ENCODE measurements around the gene BTF3. TPM values are rescaled to one million over a fixed set of nuclear protein-coding genes. Genes with fewer than 3 reads are reported as not detected.

BTF3 gene
- total and polyA plus RNA-seq, 9 of the 15 experiments (the other 6 are each of a cell fraction or from before 2014, with no cell fraction given), result 534 to 1,637 (median 848) TPM

DNA sequence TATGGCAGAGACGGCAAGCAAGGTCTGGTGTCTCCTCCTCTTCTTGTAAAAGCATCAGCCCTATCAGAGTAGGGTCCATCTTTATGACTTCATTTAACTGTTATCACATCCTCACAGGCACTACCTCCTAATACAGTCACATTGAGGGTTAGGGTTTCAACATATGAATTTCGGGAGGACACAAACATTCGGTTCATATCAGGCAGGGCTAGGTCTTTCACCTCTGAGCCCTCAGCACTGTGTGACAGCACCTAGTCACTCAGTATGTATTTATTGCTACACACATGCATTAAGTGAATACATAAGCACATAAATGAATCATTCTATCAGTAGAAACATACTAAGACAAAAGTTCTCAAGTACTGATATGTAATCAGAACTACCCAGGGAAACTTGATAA lies 9.4 kb upstream of the BTF3 start (continued):
- TF ChIP-seq, protein P1, sequence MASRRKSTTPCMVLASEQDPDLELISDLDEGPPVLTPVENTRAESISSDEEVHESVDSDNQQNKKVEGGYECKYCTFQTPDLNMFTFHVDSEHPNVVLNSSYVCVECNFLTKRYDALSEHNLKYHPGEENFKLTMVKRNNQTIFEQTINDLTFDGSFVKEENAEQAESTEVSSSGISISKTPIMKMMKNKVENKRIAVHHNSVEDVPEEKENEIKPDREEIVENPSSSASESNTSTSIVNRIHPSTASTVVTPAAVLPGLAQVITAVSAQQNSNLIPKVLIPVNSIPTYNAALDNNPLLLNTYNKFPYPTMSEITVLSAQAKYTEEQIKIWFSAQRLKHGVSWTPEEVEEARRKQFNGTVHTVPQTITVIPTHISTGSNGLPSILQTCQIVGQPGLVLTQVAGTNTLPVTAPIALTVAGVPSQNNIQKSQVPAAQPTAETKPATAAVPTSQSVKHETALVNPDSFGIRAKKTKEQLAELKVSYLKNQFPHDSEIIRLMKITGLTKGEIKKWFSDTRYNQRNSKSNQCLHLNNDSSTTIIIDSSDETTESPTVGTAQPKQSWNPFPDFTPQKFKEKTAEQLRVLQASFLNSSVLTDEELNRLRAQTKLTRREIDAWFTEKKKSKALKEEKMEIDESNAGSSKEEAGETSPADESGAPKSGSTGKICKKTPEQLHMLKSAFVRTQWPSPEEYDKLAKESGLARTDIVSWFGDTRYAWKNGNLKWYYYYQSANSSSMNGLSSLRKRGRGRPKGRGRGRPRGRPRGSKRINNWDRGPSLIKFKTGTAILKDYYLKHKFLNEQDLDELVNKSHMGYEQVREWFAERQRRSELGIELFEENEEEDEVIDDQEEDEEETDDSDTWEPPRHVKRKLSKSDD (conservative IDR thresholded peaks at IDR 0.05; ENCODE audit: low read length), result no peak
- TF ChIP-seq COPS2 (conservative IDR thresholded peaks at IDR 0.05) (no peak), ZFP1 (CRISPR knock-in tag; IDR thresholded peaks at IDR 0.05) (no peak), ASH1L (IDR thresholded peaks at IDR 0.05; ENCODE audit: borderline replicate concordance, low read depth, partially characterized antibody) (no peak), TBL1XR1 (IDR thresholded peaks at IDR 0.05; ENCODE audit: low read length in 2 of 2) (peak in 1 of 2 experiments; percentile 58; a peak in 2 of 4 replicates), CC2D1A (IDR thresholded peaks at IDR 0.05) (peak; percentile 33; the same call in 1 of the 2 replicates), NFE2L1 (tag; IDR thresholded peaks at IDR 0.05; ENCODE audit: borderline replicate concordance, low read depth) (no peak), GATAD2A (IDR thresholded peaks at IDR 0.05) (no peak), ZNF717 (CRISPR knock-in tag; IDR thresholded peaks at IDR 0.05) (no peak), LARP7 (IDR thresholded peaks at IDR 0.05) (no peak), C11orf30 (IDR thresholded peaks at IDR 0.05; ENCODE audit: low read depth) (no peak), HNRNPLL (IDR thresholded peaks at IDR 0.05; ENCODE audit: low read depth, low read length, poor library complexity, severe bottlenecking) (no peak), ZNF696 (CRISPR knock-in tag; conservative IDR thresholded peaks at IDR 0.05) (no peak), ZNF830 (CRISPR knock-in tag; IDR thresholded peaks at IDR 0.05) (no peak)
- TF ChIP-seq, protein P2, sequence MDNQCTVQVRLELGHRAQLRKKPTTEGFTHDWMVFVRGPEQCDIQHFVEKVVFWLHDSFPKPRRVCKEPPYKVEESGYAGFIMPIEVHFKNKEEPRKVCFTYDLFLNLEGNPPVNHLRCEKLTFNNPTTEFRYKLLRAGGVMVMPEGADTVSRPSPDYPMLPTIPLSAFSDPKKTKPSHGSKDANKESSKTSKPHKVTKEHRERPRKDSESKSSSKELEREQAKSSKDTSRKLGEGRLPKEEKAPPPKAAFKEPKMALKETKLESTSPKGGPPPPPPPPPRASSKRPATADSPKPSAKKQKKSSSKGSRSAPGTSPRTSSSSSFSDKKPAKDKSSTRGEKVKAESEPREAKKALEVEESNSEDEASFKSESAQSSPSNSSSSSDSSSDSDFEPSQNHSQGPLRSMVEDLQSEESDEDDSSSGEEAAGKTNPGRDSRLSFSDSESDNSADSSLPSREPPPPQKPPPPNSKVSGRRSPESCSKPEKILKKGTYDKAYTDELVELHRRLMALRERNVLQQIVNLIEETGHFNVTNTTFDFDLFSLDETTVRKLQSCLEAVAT (IDR thresholded peaks at IDR 0.05), result no peak
- TF ChIP-seq, protein P3, sequence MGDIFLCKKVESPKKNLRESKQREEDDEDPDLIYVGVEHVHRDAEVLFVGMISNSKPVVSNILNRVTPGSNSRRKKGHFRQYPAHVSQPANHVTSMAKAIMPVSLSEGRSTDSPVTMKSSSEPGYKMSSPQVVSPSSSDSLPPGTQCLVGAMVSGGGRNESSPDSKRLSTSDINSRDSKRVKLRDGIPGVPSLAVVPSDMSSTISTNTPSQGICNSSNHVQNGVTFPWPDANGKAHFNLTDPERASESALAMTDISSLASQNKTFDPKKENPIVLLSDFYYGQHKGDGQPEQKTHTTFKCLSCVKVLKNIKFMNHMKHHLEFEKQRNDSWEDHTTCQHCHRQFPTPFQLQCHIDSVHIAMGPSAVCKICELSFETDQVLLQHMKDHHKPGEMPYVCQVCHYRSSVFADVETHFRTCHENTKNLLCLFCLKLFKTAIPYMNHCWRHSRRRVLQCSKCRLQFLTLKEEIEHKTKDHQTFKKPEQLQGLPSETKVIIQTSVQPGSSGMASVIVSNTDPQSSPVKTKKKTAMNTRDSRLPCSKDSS (IDR thresholded peaks at IDR 0.05; ENCODE audit: low read depth, partially characterized antibody), result no peak
- TF ChIP-seq, protein P4, sequence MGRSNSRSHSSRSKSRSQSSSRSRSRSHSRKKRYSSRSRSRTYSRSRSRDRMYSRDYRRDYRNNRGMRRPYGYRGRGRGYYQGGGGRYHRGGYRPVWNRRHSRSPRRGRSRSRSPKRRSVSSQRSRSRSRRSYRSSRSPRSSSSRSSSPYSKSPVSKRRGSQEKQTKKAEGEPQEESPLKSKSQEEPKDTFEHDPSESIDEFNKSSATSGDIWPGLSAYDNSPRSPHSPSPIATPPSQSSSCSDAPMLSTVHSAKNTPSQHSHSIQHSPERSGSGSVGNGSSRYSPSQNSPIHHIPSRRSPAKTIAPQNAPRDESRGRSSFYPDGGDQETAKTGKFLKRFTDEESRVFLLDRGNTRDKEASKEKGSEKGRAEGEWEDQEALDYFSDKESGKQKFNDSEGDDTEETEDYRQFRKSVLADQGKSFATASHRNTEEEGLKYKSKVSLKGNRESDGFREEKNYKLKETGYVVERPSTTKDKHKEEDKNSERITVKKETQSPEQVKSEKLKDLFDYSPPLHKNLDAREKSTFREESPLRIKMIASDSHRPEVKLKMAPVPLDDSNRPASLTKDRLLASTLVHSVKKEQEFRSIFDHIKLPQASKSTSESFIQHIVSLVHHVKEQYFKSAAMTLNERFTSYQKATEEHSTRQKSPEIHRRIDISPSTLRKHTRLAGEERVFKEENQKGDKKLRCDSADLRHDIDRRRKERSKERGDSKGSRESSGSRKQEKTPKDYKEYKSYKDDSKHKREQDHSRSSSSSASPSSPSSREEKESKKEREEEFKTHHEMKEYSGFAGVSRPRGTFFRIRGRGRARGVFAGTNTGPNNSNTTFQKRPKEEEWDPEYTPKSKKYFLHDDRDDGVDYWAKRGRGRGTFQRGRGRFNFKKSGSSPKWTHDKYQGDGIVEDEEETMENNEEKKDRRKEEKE (IDR thresholded peaks at IDR 0.05; ENCODE audit: borderline replicate concordance in 1 of 2, control insufficient read depth in 1 of 2, low read depth in 2 of 2, low read length in 1 of 2), result no peak
- TF ChIP-seq, protein P5, sequence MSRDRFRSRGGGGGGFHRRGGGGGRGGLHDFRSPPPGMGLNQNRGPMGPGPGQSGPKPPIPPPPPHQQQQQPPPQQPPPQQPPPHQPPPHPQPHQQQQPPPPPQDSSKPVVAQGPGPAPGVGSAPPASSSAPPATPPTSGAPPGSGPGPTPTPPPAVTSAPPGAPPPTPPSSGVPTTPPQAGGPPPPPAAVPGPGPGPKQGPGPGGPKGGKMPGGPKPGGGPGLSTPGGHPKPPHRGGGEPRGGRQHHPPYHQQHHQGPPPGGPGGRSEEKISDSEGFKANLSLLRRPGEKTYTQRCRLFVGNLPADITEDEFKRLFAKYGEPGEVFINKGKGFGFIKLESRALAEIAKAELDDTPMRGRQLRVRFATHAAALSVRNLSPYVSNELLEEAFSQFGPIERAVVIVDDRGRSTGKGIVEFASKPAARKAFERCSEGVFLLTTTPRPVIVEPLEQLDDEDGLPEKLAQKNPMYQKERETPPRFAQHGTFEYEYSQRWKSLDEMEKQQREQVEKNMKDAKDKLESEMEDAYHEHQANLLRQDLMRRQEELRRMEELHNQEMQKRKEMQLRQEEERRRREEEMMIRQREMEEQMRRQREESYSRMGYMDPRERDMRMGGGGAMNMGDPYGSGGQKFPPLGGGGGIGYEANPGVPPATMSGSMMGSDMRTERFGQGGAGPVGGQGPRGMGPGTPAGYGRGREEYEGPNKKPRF (IDR thresholded peaks at IDR 0.05; ENCODE audit: low read depth, low read length), result no peak
